IMR-90 (cell line): ENCODE results near the gene AGAP1. TPM values are rescaled to one million over a fixed set of nuclear protein-coding genes. Genes with fewer than 3 reads are reported as not detected.

Source experiments
- ATAC-seq: fragments of 200-7000 bp; cut with Tn5 transposase; 2 replicates; pipeline ENCODE4 v1.9.1; 2020; ENCODE audit warnings: low read depth, mild to moderate bottlenecking, moderate library complexity
- BruUV-seq: library from RNA; stranded (reverse); fragments of 400-500 nt; replicated peaks from 2 replicates; lab custom pipeline; 2021; lab: Mats Ljungman, UMichigan
- CTCF ChIA-PET: fragments of 300-600 bp; formaldehyde crosslinking; extraction: SDS; loops from one replicate; lab custom pipeline; 2021; ENCODE audit warnings: antibody characterized with exemption; lab: Yijun Ruan, JAX
- POLR2A ChIA-PET: fragments of 300-600 bp; sonication (Branson Sonifier 250); formaldehyde crosslinking; loops from one replicate; lab custom pipeline; 2022; ENCODE audit warnings: antibody characterized with exemption; ENCODE audit not compliant: unreplicated experiment; lab: Charles Lee
- DNase-seq: peaks from one replicate; pipeline ENCODE4 v3.0.0; 2013
- H2AFZ ChIP-seq: replicated peaks from 2 replicates; pipeline ENCODE3; 2013; ENCODE audit warnings: low read length, mild to moderate bottlenecking; ENCODE audit not compliant: poor library complexity
- H2AK5ac ChIP-seq: 2 replicates; pipeline ENCODE4 v1.6.1; 2013; ENCODE audit warnings: low read depth, low read length, inconsistent platforms
- H2AK9ac ChIP-seq: replicated peaks from 2 replicates; pipeline ENCODE3; 2013; ENCODE audit warnings: mild to moderate bottlenecking, low read depth, low read length, moderate library complexity; ENCODE audit not compliant: poor library complexity
- H2BK120ac ChIP-seq: 2 replicates; pipeline ENCODE4 v1.6.1; 2013; ENCODE audit warnings: low read depth, low read length, inconsistent platforms
- H2BK15ac ChIP-seq: 3 replicates; pipeline ENCODE4 v1.6.1; 2013; ENCODE audit warnings: low read depth, low read length, inconsistent platforms
- H2BK20ac ChIP-seq: 2 replicates; pipeline ENCODE4 v1.6.1; 2013; ENCODE audit warnings: low read depth, mild to moderate bottlenecking, inconsistent platforms, low read length, moderate library complexity
- H2BK5ac ChIP-seq: 2 replicates; pipeline ENCODE4 v1.6.1; 2013; ENCODE audit warnings: mild to moderate bottlenecking, low read depth, low read length, inconsistent platforms; ENCODE audit not compliant: poor library complexity, severe bottlenecking
- H3K14ac ChIP-seq: replicated peaks from 2 replicates; pipeline ENCODE4 v1.6.1; 2013; ENCODE audit warnings: low read depth, low read length, inconsistent platforms
- H3K18ac ChIP-seq: 2 replicates; pipeline ENCODE4 v1.6.1; 2013; ENCODE audit warnings: low read depth, low read length, control low read depth
- H3K23ac ChIP-seq: 2 replicates; pipeline ENCODE4 v1.6.1; 2013; ENCODE audit warnings: low read depth, low read length, inconsistent platforms
- H3K27ac ChIP-seq: 2 replicates; pipeline ENCODE4 v1.5.1; 2013; ENCODE audit warnings: mild to moderate bottlenecking, control low read depth, low read length; ENCODE audit not compliant: insufficient read depth
- H3K27me3 ChIP-seq: 2 replicates; pipeline ENCODE4 v1.6.1; 2013; ENCODE audit warnings: low read length; ENCODE audit not compliant: control insufficient read depth, insufficient read depth
- H3K36me3 ChIP-seq: 2 replicates; pipeline ENCODE4 v1.6.1; 2013; ENCODE audit warnings: low read length, mixed read lengths; ENCODE audit not compliant: control insufficient read depth, insufficient read depth
- H3K4ac ChIP-seq: 2 replicates; pipeline ENCODE4 v1.6.1; 2013; ENCODE audit warnings: low read depth, low read length, inconsistent platforms
- H3K4me1 ChIP-seq: 2 replicates; pipeline ENCODE4 v1.6.1; 2013; ENCODE audit warnings: low read length, mixed read lengths; ENCODE audit not compliant: control insufficient read depth, insufficient read depth
- H3K4me2 ChIP-seq: 2 replicates; pipeline ENCODE4 v1.6.1; 2013; ENCODE audit warnings: low read depth, mild to moderate bottlenecking, control low read depth, low read length, moderate library complexity
- H3K4me3 ChIP-seq: 2 replicates; pipeline ENCODE4 v1.5.1; 2013; ENCODE audit warnings: low read depth, mild to moderate bottlenecking, control low read depth, low read length, moderate library complexity; ENCODE audit not compliant: insufficient read depth
- H3K56ac ChIP-seq: 2 replicates; pipeline ENCODE4 v1.6.1; 2013; ENCODE audit warnings: low read length, inconsistent platforms; ENCODE audit not compliant: insufficient read depth; ENCODE audit errors: extremely low read depth
- H3K79me1 ChIP-seq, 2 experiments: 2 replicates each; pipeline ENCODE4 v1.6.1; 2013; ENCODE audit warnings: low read length in 2 of 2, inconsistent platforms in 1 of 2, low read depth in 1 of 2
- H3K9ac ChIP-seq: 2 replicates; pipeline ENCODE4 v1.6.1; 2013; ENCODE audit warnings: low read depth, low read length, control low read depth
- H3K9me1 ChIP-seq: 2 replicates; pipeline ENCODE4 v1.6.1; 2013; ENCODE audit warnings: low read length, inconsistent platforms; ENCODE audit not compliant: insufficient read depth
- H3K9me3 ChIP-seq: 2 replicates; pipeline ENCODE4 v1.6.1; 2013; ENCODE audit warnings: low read length; ENCODE audit not compliant: control insufficient read depth, insufficient read depth
- H4K20me1 ChIP-seq: 2 replicates; pipeline ENCODE4 v1.6.1; 2013; ENCODE audit warnings: low read length, inconsistent platforms; ENCODE audit not compliant: insufficient read depth
- H4K5ac ChIP-seq: 2 replicates; pipeline ENCODE4 v1.6.1; 2013; ENCODE audit warnings: mild to moderate bottlenecking, low read depth, low read length, control low read depth
- H4K8ac ChIP-seq, 2 experiments: 2 replicates each; pipeline ENCODE4 v1.6.1; 2013; ENCODE audit warnings: low read depth in 2 of 2, low read length in 2 of 2, control low read depth in 1 of 2, inconsistent platforms in 1 of 2
- H4K91ac ChIP-seq: 2 replicates; pipeline ENCODE4 v1.6.1; 2013; ENCODE audit warnings: low read depth, low read length, inconsistent platforms; ENCODE audit not compliant: insufficient read depth
- BHLHE40 ChIP-seq: fragments of 150-350 bp; IDR thresholded peaks from 2 replicates; pipeline ENCODE4 v1.6.1; 2016; ENCODE audit warnings: mild to moderate bottlenecking, low read depth, low read length
- CEBPB ChIP-seq: IDR thresholded peaks from 2 replicates; pipeline ENCODE4 v1.6.1; 2012; ENCODE audit warnings: low read depth, low read length, improper control_type of control experiment
- CHD1 ChIP-seq: IDR thresholded peaks from 2 replicates; pipeline ENCODE4 v1.6.1; 2012; ENCODE audit warnings: low read depth, low read length, improper control_type of control experiment
- ELK1 ChIP-seq: fragments of 150-350 bp; IDR thresholded peaks from 2 replicates; pipeline ENCODE4 v1.6.1; 2016; ENCODE audit warnings: low read depth, mild to moderate bottlenecking, low read length, moderate library complexity, borderline replicate concordance
- MAFK ChIP-seq: IDR thresholded peaks from 2 replicates; pipeline ENCODE4 v1.6.1; 2012; ENCODE audit warnings: low read depth, low read length, improper control_type of control experiment
- MAZ ChIP-seq: IDR thresholded peaks from 2 replicates; pipeline ENCODE4 v1.6.1; 2012; ENCODE audit warnings: low read depth, mild to moderate bottlenecking, low read length, improper control_type of control experiment, moderate library complexity, borderline replicate concordance
- NFE2L2 ChIP-seq: fragments of 150-350 bp; IDR thresholded peaks from 2 replicates; pipeline ENCODE4 v1.6.1; 2016; ENCODE audit warnings: low read depth, mild to moderate bottlenecking, low read length
- RCOR1 ChIP-seq: IDR thresholded peaks from 2 replicates; pipeline ENCODE4 v1.6.1; 2012; ENCODE audit warnings: mild to moderate bottlenecking, low read length, improper control_type of control experiment; ENCODE audit not compliant: insufficient replicate concordance
- USF2 ChIP-seq: fragments of 150-350 bp; IDR thresholded peaks from 2 replicates; pipeline ENCODE4 v1.6.1; 2017; ENCODE audit warnings: mild to moderate bottlenecking, antibody characterized with exemption, low read length, low read depth
- WGBS, 2 experiments: methylation state at CpG; one replicate each; pipeline versions ENCODE4 v1.1.5 to v1.1.7; 2013; ENCODE audit warnings: missing lambda C conversion rate in 2 of 2; ENCODE audit not compliant: insufficient read length in 1 of 2; ENCODE audit errors: extremely low coverage in 2 of 2; 5-methylcytosine and 5-hydroxymethylcytosine counted together
- dilution Hi-C: fragments of 300-500 bp; cut with HindIII; formaldehyde crosslinking; loops from one replicate; pipeline ENCODE4 v1.14.3; 2018; ENCODE audit warnings: low sequenced_read_pairs; ENCODE audit not compliant: unreplicated experiment
- in situ Hi-C: fragments of 300-500 bp; cut with MboI; formaldehyde crosslinking; loops from 3 replicates; pipeline ENCODE4 v1.14.3; 2019; ENCODE audit warnings: low sequenced_read_pairs, inconsistent platforms, mixed read lengths
- intact Hi-C: fragments of 100-400 bp; cut with micrococcal nuclease; formaldehyde crosslinking; loops from 2 replicates; pipeline ENCODE4 v1.10.0; 2022
- polyA plus RNA-seq, 3 experiments: library from polyadenylated mRNA; depleted of rRNA; stranded (reverse); fragments of >200 nt; gene quantifications; 2 replicates each; pipeline ENCODE4 v1.2.3, GENCODE V29; 2012; ENCODE audit warnings: low replicate concordance in 1 of 3
- total RNA-seq: library from RNA; depleted of rRNA; stranded (reverse); fragments of >200 nt; gene quantifications from 2 replicates; pipeline ENCODE4 v1.2.3, GENCODE V29; 2012

Gene AGAP1
- total and polyA plus RNA-seq, 2 of the 4 experiments (the other 2 are of a cell fraction), result 15.1 to 16.4 TPM

GRCh38 chr2:235939471-235939870 lies 445.6 kb downstream of the AGAP1 start:
- Histone ChIP-seq H4K5ac (peak overlapping the region; percentile 8; the same call in 1 of the 2 replicates), H3K4ac (peak overlapping the region; percentile 77; the same call in 1 of the 2 replicates), H3K4me1 (peaks cover 18% of the 10 kb centered on the region), H4K8ac (0 out of 4 replicates have a peak overlapping the region, but pooled peaks have one; percentile 1 to 46), H2AFZ (no peak overlapping the region), H3K27ac (no peak overlapping the region), H2BK5ac (peak overlapping the region; percentile 67), H2AK9ac (no peak overlapping the region), H4K91ac (peak overlapping the region; percentile 74), H3K27me3 (no peaks in the 10 kb centered on the region), H3K14ac (no peak overlapping the region; the same call in 1 of the 2 replicates), H2BK15ac (0 out of 3 replicates have a peak overlapping the region, but pooled peaks have one; percentile 19), H3K4me3 (no peak overlapping the region), H2AK5ac (peak overlapping the region; percentile 69), H3K9ac (no peak overlapping the region), H4K20me1 (peaks cover 4% of the 10 kb centered on the region; the same call in 1 of the 2 replicates), H3K36me3 (no peaks in the 10 kb centered on the region; the same call in 1 of the 2 replicates), H3K56ac (no peak overlapping the region), H3K9me3 (no peaks in the 10 kb centered on the region), H2BK120ac (peak overlapping the region; percentile 64), H3K4me2 (no peak overlapping the region), H3K23ac (0 out of 2 replicates have a peak overlapping the region, but pooled peaks have one; percentile 46), H3K18ac (peak overlapping the region; percentile 50; the same call in 1 of the 2 replicates), H3K79me1 (0 out of 4 replicates have a peak, but pooled peaks cover 0 to 4% of the 10 kb centered on the region in 2 experiments), H2BK20ac (peak overlapping the region; percentile 69), H3K9me1 (peaks cover 21% of the 10 kb centered on the region)
- in situ Hi-C loops (no loop called here), intact Hi-C loops (no loop called here), dilution Hi-C loops (no loop called here)
- no peak for TF ChIP-seq CHD1
- TF ChIP-seq MAFK, result no peak
- no peak for TF ChIP-seq BHLHE40
- no peak for TF ChIP-seq MAZ
- TF ChIP-seq CEBPB, result no peak
- no peak for TF ChIP-seq USF2
- no peak for TF ChIP-seq NFE2L2
- no peak for TF ChIP-seq RCOR1
- no peak for TF ChIP-seq ELK1
- 91% methylated on average over 6 of the region's 6 CpGs; no CpG with 5 or more reads in 1 of the 2 experiments for WGBS, 2 experiments
- ChIA-PET POLR2A (no interaction called here), CTCF (no interaction called here)
- BruUV-seq, result no TSS peak
- no peak for ATAC-seq
- DNase-seq, result peak; percentile 55
